Endothelial cell of umbilical vein (primary cell): ENCODE results near the gene APCDD1L. TPM values are rescaled to one million over a fixed set of nuclear protein-coding genes. Genes with fewer than 3 reads are reported as not detected.

Experiments
- BruUV-seq: library from RNA; stranded (reverse); fragments of 400-500 nt; replicated peaks from 2 replicates; lab custom pipeline; 2021; lab: Mats Ljungman, UMichigan
- CTCF ChIA-PET: fragments of 300-600, 350-600 bp; sonication (Branson Sonifier 250); formaldehyde crosslinking; loops from one replicate; lab custom pipeline; 2021; ENCODE audit warnings: antibody characterized with exemption, inconsistent platforms; lab: Charles Lee
- POLR2A ChIA-PET: fragments of 300-600, 350-600 bp; sonication (Branson Sonifier 250); formaldehyde crosslinking; loops from one replicate; lab custom pipeline; 2021; ENCODE audit warnings: antibody characterized with exemption, inconsistent platforms; lab: Charles Lee
- DNase-seq: peaks from one replicate; pipeline ENCODE4 v3.0.0-alpha.2; 2011; ENCODE audit warnings: low read depth, low spot score
- FAIRE-seq: peaks from 2 replicates; lab custom pipeline; 2011; peaks lifted over from hg19 to GRCh38; lab: Jason Lieb, UNC
- H2AFZ ChIP-seq: 2 replicates; pipeline ENCODE4 v1.6.0; 2012; ENCODE audit warnings: low read depth, low read length, control low read depth, inconsistent platforms
- H3K27ac ChIP-seq: 2 replicates; pipeline ENCODE4 v1.5.1; 2011; ENCODE audit warnings: low read depth, mild to moderate bottlenecking, control low read depth, low read length, moderate library complexity; ENCODE audit not compliant: insufficient read depth
- H3K27me3 ChIP-seq, 2 experiments: 2 replicates each; pipeline versions ENCODE4 v1.6.0 to v1.6.1; 2011; ENCODE audit warnings: low read length in 2 of 2, mixed read lengths in 1 of 2; ENCODE audit not compliant: control insufficient read depth in 2 of 2, insufficient read depth in 2 of 2
- H3K36me3 ChIP-seq, 2 experiments: 2 replicates in 1 of 2; 3 replicates in 1 of 2; pipeline ENCODE4 v1.5.1; 2011; ENCODE audit warnings: low read length in 2 of 2, mild to moderate bottlenecking in 1 of 2, moderate library complexity in 1 of 2; ENCODE audit not compliant: control insufficient read depth in 2 of 2, insufficient read depth in 2 of 2; ENCODE audit errors: extremely low read depth in 1 of 2
- H3K4me1 ChIP-seq: 3 replicates; pipeline ENCODE4 v1.5.1; 2011; ENCODE audit warnings: mild to moderate bottlenecking, low read length; ENCODE audit not compliant: control insufficient read depth, insufficient read depth; ENCODE audit errors: extremely low read depth
- H3K4me2 ChIP-seq: 2 replicates; pipeline ENCODE4 v1.6.1; 2011; ENCODE audit warnings: low read length, control low read depth, mixed read lengths; ENCODE audit not compliant: insufficient read depth
- H3K4me3 ChIP-seq, 3 experiments: fragments of 200-600 bp in 1 of 3; sonication (generic), shearing (Covaris generic) in 1 of 3; replicated peaks in 1 of 3; 2 replicates each; pipeline ENCODE4 v1.5.1; 2011 to 2016; ENCODE audit warnings: control low read depth in 3 of 3, low read length in 3 of 3, mild to moderate bottlenecking in 2 of 3, inconsistent platforms in 1 of 3, low read depth in 1 of 3, moderate library complexity in 1 of 3; ENCODE audit not compliant: insufficient read depth in 1 of 3
- H3K79me2 ChIP-seq: 2 replicates; pipeline ENCODE4 v1.6.0; 2012; ENCODE audit warnings: low read length, inconsistent platforms; ENCODE audit not compliant: control insufficient read depth, insufficient read depth
- H3K9ac ChIP-seq: replicated peaks from 2 replicates; pipeline ENCODE3; 2011; ENCODE audit warnings: low read length, control low read depth; ENCODE audit not compliant: insufficient read depth; ENCODE audit errors: extremely low read depth
- H3K9me1 ChIP-seq: replicated peaks from 3 replicates; pipeline ENCODE4 v1.6.0; 2011; ENCODE audit warnings: mild to moderate bottlenecking, low read length; ENCODE audit not compliant: control insufficient read depth, insufficient read depth; ENCODE audit errors: extremely low read depth
- H3K9me3 ChIP-seq: replicated peaks from 2 replicates; pipeline ENCODE4 v1.5.1; 2012; ENCODE audit warnings: low read length, inconsistent platforms; ENCODE audit not compliant: control insufficient read depth, insufficient read depth
- H4K20me1 ChIP-seq: replicated peaks from 2 replicates; pipeline ENCODE3; 2011; ENCODE audit warnings: mild to moderate bottlenecking, low read length; ENCODE audit not compliant: control insufficient read depth, insufficient read depth; ENCODE audit errors: extremely low read depth
- FOS ChIP-seq: IDR thresholded peaks from 2 replicates; pipeline ENCODE4 v1.6.1; 2011; ENCODE audit warnings: mild to moderate bottlenecking, low read length, moderate library complexity, borderline replicate concordance; ENCODE audit not compliant: insufficient read depth
- POLR2A ChIP-seq: IDR thresholded peaks from 2 replicates; pipeline ENCODE4 v1.6.1; 2012; ENCODE audit warnings: low read depth, mild to moderate bottlenecking, control low read depth, low read length
- dilution Hi-C: fragments of 300-500 bp; cut with MboI; formaldehyde crosslinking; loops from one replicate; pipeline ENCODE4 v1.15.0; 2019; ENCODE audit warnings: low sequenced_read_pairs; ENCODE audit not compliant: extremely low pct_ligation_motif_present
- intact Hi-C: fragments of 100-400 bp; cut with micrococcal nuclease; formaldehyde crosslinking; loops from one replicate; pipeline ENCODE4 v1.10.0; 2022
- polyA plus RNA-seq, 4 experiments: library from polyadenylated mRNA; depleted of rRNA in 3 of 4; stranded (reverse) in 3 of 4; unstranded in 1 of 4; fragments of >200 nt; gene quantifications; 2 replicates each; pipeline versions ENCODE4 v1.2.1 to v1.2.3, GENCODE V29; 2011 to 2012; ENCODE audit warnings: missing spikeins in 1 of 4
- total RNA-seq: library from RNA; stranded (reverse); gene quantifications from 2 replicates; pipeline ENCODE4 v1.2.3, GENCODE V29; 2021

APCDD1L gene
- total and polyA plus RNA-seq, 2 donors (not counting 3 experiments of a cell fraction or from before 2014, with no cell fraction given), result 0.17 to 1.4 TPM

- intact Hi-C loops (no loop called here), dilution Hi-C loops (no loop called here)
- Histone ChIP-seq H3K9me3 (no peaks in the 10 kb centered on the region), H3K27ac (no peak overlapping the region), H3K4me1 (peaks cover under 1% of the 10 kb centered on the region), H3K4me3 (no peak overlapping the region), H4K20me1 (peaks cover under 1% of the 10 kb centered on the region), H2AFZ (no peak overlapping the region), H3K79me2 (peaks cover 67% of the 10 kb centered on the region), H3K27me3 (no peaks in the 10 kb centered on the region), H3K36me3 (peaks cover 0 to 4% of the 10 kb centered on the region in 2 experiments), H3K4me2 (no peak overlapping the region), H3K9me1 (no peaks in the 10 kb centered on the region), H3K9ac (no peak overlapping the region)
- no peak for FAIRE-seq
- POLR2A ChIA-PET, result no interaction called here
- TF ChIP-seq FOS, result no peak
- no TSS peak for BruUV-seq
- CTCF ChIA-PET, result interaction anchor here (0.8 to 1.6 kb wide), 3 partner anchors 10 to 26 kb away, joined by 3 to 7 read pairs (median 5); no protein-coding TSS in a partner anchor
- DNase-seq, result no peak
Measured at GRCh38 chr20:58421497-58421850, 93.7 kb downstream of the APCDD1L start.

DNA sequence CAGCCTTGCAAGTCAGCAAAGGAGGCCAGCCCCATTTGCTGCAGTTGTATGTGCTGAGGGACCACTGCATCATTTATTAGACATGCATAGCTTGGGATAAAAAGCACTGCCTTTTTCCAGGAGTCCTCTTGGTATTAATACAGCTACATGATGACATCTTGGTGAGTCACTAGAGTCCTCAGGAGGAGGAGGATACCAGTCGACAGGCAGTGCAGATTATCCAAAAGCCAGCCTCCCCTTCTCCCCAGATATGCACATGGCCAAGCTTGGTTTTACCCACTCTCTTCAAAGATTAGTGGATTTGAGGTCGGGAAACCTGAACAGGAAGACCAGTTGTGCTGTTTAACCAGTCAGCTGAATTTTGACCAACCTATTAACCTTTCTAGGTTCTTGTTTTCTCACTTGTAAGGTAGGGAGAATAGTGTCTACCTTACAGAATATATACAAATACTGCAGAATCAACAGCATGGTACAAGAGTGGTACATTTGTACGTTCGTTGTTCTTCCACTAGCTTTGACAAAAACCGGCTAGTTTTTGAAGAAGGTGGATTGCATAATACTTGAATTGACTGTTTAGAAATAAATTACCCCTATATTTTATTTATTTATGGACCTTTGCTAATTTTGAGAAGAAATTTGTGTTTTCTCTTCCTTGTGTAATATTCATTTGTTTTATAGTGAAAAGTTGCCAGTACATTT is 94.3 kb downstream of the APCDD1L start:
- H2AFZ ChIP-seq, result no peak overlapping the region
- DNase-seq (no peak), FAIRE-seq (no peak)
- no peak overlapping the region for H3K4me3 ChIP-seq
- ChIA-PET POLR2A (no interaction called here), CTCF (interaction anchor here (0.8 to 1.6 kb wide), 4 partner anchors 11 to 27 kb away, joined by 3 to 7 read pairs (median 4); no protein-coding TSS in a partner anchor)
- H3K27me3 ChIP-seq, result no peaks in the 10 kb centered on the region
- H3K9me3 ChIP-seq, result no peaks in the 10 kb centered on the region
- H3K9ac ChIP-seq, result no peak overlapping the region
- H3K4me1 ChIP-seq, result peaks cover 4% of the 10 kb centered on the region
- peaks cover 2% of the 10 kb centered on the region for H4K20me1 ChIP-seq
- peaks cover 67% of the 10 kb centered on the region for H3K79me2 ChIP-seq
- dilution Hi-C loops, result no loop called here
- no TSS peak for BruUV-seq
- TF ChIP-seq FOS (peak; percentile 31), POLR2A (no peak)
- intact Hi-C loops, result no loop called here
- no peak overlapping the region for H3K4me2 ChIP-seq
- H3K36me3 ChIP-seq, result peaks cover 0 to 4% of the 10 kb centered on the region in 2 experiments
- no peak overlapping the region for H3K27ac ChIP-seq
- no peaks in the 10 kb centered on the region for H3K9me1 ChIP-seq
